WTC11 (cell line): ENCODE data around the gene GRID2.

Experiments used
- ATF6 ChIP-seq: sonication (generic); formaldehyde crosslinking; IDR thresholded peaks from 2 replicates; pipeline ENCODE4 v1.8.1; 2023; ENCODE audit warnings: mild to moderate bottlenecking, missing genetic modification reagents
- CBFB ChIP-seq: sonication (generic); formaldehyde crosslinking; IDR thresholded peaks from 2 replicates; pipeline ENCODE4 v1.8.1; 2022; ENCODE audit warnings: mild to moderate bottlenecking, low read depth, missing genetic modification reagents
- CTCF ChIP-seq: fragments of 200-600 bp; IDR thresholded peaks from 2 replicates; pipeline ENCODE4 v1.8.0; 2022; ENCODE audit warnings: antibody characterized with exemption
- FOXJ3 ChIP-seq: sonication (generic); formaldehyde crosslinking; IDR thresholded peaks from 2 replicates; pipeline ENCODE4 v1.9.0; 2021; ENCODE audit warnings: missing genetic modification reagents, mild to moderate bottlenecking, borderline replicate concordance
- JUN ChIP-seq: sonication (generic); formaldehyde crosslinking; IDR thresholded peaks from 2 replicates; pipeline ENCODE4 v1.8.0; 2023; ENCODE audit warnings: mild to moderate bottlenecking, missing genetic modification reagents
- KAT7 ChIP-seq: sonication (generic); formaldehyde crosslinking; IDR thresholded peaks from 2 replicates; pipeline ENCODE4 v1.8.1; 2023; ENCODE audit warnings: missing genetic modification reagents, mild to moderate bottlenecking, borderline replicate concordance
- NR2C2 ChIP-seq: sonication (generic); formaldehyde crosslinking; IDR thresholded peaks from 2 replicates; pipeline ENCODE4 v1.8.0; 2022; ENCODE audit warnings: mild to moderate bottlenecking, missing genetic modification reagents
- RELA ChIP-seq: sonication (generic); formaldehyde crosslinking; IDR thresholded peaks from 2 replicates; pipeline ENCODE4 v1.8.1; 2022; ENCODE audit warnings: missing genetic modification reagents, mild to moderate bottlenecking, borderline replicate concordance
- STAT6 ChIP-seq: sonication (generic); formaldehyde crosslinking; conservative IDR thresholded peaks from 2 replicates; pipeline ENCODE4 v1.8.1; 2023; ENCODE audit warnings: mild to moderate bottlenecking, low read depth, missing genetic modification reagents, moderate library complexity
- ZNF121 ChIP-seq: sonication (generic); formaldehyde crosslinking; IDR thresholded peaks from 2 replicates; pipeline ENCODE4 v1.8.0; 2023; ENCODE audit warnings: missing genetic modification reagents
- ZNF219 ChIP-seq: sonication (generic); formaldehyde crosslinking; IDR thresholded peaks from 2 replicates; pipeline ENCODE4 v1.8.0; 2023; ENCODE audit warnings: missing genetic modification reagents, mild to moderate bottlenecking, borderline replicate concordance
- TF ChIP-seq, protein P1 (sequence below): sonication (generic); formaldehyde crosslinking; IDR thresholded peaks from 2 replicates; pipeline ENCODE4 v1.8.0; 2022; ENCODE audit warnings: mild to moderate bottlenecking, missing genetic modification reagents
- TF ChIP-seq, protein P2 (sequence below): sonication (generic); formaldehyde crosslinking; IDR thresholded peaks from 2 replicates; pipeline ENCODE4 v1.8.1; 2022; ENCODE audit warnings: missing genetic modification reagents, borderline replicate concordance

- no peak for TF ChIP-seq CBFB (CRISPR knock-in tag)
- no peak for TF ChIP-seq CTCF
- no peak for TF ChIP-seq STAT6 (CRISPR knock-in tag)
- no peak for TF ChIP-seq ZNF121
- TF ChIP-seq, protein P1, sequence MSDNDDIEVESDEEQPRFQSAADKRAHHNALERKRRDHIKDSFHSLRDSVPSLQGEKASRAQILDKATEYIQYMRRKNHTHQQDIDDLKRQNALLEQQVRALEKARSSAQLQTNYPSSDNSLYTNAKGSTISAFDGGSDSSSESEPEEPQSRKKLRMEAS (CRISPR knock-in tag): no peak
- TF ChIP-seq RELA (CRISPR knock-in tag): no peak
- TF ChIP-seq, protein P2, sequence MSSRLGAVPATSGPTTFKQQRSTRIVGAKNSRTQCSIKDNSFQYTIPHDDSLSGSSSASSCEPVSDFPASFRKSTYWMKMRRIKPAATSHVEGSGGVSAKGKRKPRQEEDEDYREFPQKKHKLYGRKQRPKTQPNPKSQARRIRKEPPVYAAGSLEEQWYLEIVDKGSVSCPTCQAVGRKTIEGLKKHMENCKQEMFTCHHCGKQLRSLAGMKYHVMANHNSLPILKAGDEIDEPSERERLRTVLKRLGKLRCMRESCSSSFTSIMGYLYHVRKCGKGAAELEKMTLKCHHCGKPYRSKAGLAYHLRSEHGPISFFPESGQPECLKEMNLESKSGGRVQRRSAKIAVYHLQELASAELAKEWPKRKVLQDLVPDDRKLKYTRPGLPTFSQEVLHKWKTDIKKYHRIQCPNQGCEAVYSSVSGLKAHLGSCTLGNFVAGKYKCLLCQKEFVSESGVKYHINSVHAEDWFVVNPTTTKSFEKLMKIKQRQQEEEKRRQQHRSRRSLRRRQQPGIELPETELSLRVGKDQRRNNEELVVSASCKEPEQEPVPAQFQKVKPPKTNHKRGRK (CRISPR knock-in tag): no peak
- TF ChIP-seq JUN (CRISPR knock-in tag): no peak
- no peak for TF ChIP-seq KAT7 (CRISPR knock-in tag)
- no peak for TF ChIP-seq FOXJ3 (CRISPR knock-in tag)
- TF ChIP-seq ATF6: no peak
- no peak for TF ChIP-seq NR2C2 (CRISPR knock-in tag)
- no peak for TF ChIP-seq ZNF219 (CRISPR knock-in tag)
These were observed 1226.1 kb downstream of the GRID2 start for GRCh38 chr4:93529692-93530372.
